HG03095 (cell line): ENCODE data around the gene P3R3URF.

Experiments
- ATAC-seq: cut with Tn5 transposase; IDR thresholded peaks from one replicate; pipeline ENCODE4 v1.9.1; 2021; ENCODE audit warnings: moderate library complexity; ENCODE audit not compliant: unreplicated experiment

The P3R3URF gene

GRCh38 chr1:46174448-46175231 lies 1.6 kb downstream of the P3R3URF start, which contains the start of gene TSPAN1:
Gene TSPAN1, plus strand, starts transcription at chr1:46175087. Its CDS starts 6,021 bp downstream, at chr1:46181108.
- no peak for ATAC-seq

GRCh38 chr1:46173361-46173856 lies 2.9 kb downstream of the P3R3URF start:
- ATAC-seq, result no peak

GRCh38 chr1:46172321-46172720 lies 4.0 kb downstream of the P3R3URF start:
- no peak for ATAC-seq

- ATAC-seq, result no peak
Measured at GRCh38 chr1:46171871-46172270, 4.4 kb downstream of the P3R3URF start.

- no peak for ATAC-seq
Measured at GRCh38 chr1:46171351-46171750, 4.9 kb downstream of the P3R3URF start.

GRCh38 chr1:46169811-46170454 lies 6.4 kb downstream of the P3R3URF start:
- no peak for ATAC-seq

- ATAC-seq, result no peak
Measured at GRCh38 chr1:46168477-46168876, 7.8 kb downstream of the P3R3URF start.

GRCh38 chr1:46166521-46167462 lies 9.5 kb downstream of the P3R3URF start:
- ATAC-seq, result peak; percentile 48

- no peak for ATAC-seq
Measured at GRCh38 chr1:46160212-46160611, 16.1 kb downstream of the P3R3URF start.

GRCh38 chr1:46159516-46159915 lies 16.8 kb downstream of the P3R3URF start:
- no peak for ATAC-seq

GRCh38 chr1:46158312-46159281 lies 17.7 kb downstream of the P3R3URF start:
- peak; percentile 74 for ATAC-seq

- ATAC-seq, result no peak
Measured at GRCh38 chr1:46157916-46158311, 18.4 kb downstream of the P3R3URF start.

GRCh38 chr1:46153732-46154131 lies 22.6 kb downstream of the P3R3URF start:
- ATAC-seq, result no peak

- ATAC-seq, result no peak
Measured at GRCh38 chr1:46153228-46153627, 23.1 kb downstream of the P3R3URF start.

GRCh38 chr1:46152016-46152415 lies 24.3 kb downstream of the P3R3URF start:
- ATAC-seq, result no peak

GRCh38 chr1:46150085-46150484 lies 26.2 kb downstream of the P3R3URF start:
- no peak for ATAC-seq

- ATAC-seq, result no peak
Measured at GRCh38 chr1:46148318-46148717, 28.0 kb downstream of the P3R3URF start.

GRCh38 chr1:46137916-46138315 lies 38.4 kb downstream of the P3R3URF start:
- no peak for ATAC-seq

- ATAC-seq, result no peak
Measured at GRCh38 chr1:46136711-46137110, 39.6 kb downstream of the P3R3URF start.
